MM.1S (cell line): ENCODE data around the gene CALCB.

Source experiments
- DNase-seq: peaks from one replicate; pipeline ENCODE4 v3.0.0-alpha.2; 2015
- H2AFZ ChIP-seq: fragments of 300-600 bp; sonication (generic); 2 replicates; pipeline ENCODE4 v1.6.0; 2016; ENCODE audit warnings: antibody characterized with exemption, low read length
- H3F3A ChIP-seq: fragments of 300-600 bp; sonication (generic); 2 replicates; pipeline ENCODE4 v1.6.1; 2016; ENCODE audit warnings: mild to moderate bottlenecking, antibody characterized with exemption, low read length, moderate library complexity, mixed read lengths; ENCODE audit not compliant: insufficient read depth
- H3K27ac ChIP-seq: fragments of 300-600 bp; sonication (generic); 2 replicates; pipeline ENCODE4 v1.5.1; 2016; ENCODE audit warnings: mild to moderate bottlenecking, low read length
- H3K27me3 ChIP-seq: fragments of 300-600 bp; sonication (generic); replicated peaks from 2 replicates; pipeline ENCODE4 v1.6.0; 2016; ENCODE audit warnings: low read length; ENCODE audit not compliant: insufficient read depth
- H3K36me3 ChIP-seq: fragments of 300-600 bp; sonication (generic); replicated peaks from 2 replicates; pipeline ENCODE4 v1.6.1; 2016; ENCODE audit warnings: mild to moderate bottlenecking, low read length, mixed read lengths; ENCODE audit not compliant: insufficient read depth
- H3K4me1 ChIP-seq: fragments of 300-600 bp; sonication (generic); 2 replicates; pipeline ENCODE4 v1.6.1; 2016; ENCODE audit warnings: low read length, mixed read lengths
- H3K4me2 ChIP-seq: fragments of 300-600 bp; sonication (generic); 2 replicates; pipeline ENCODE4 v1.6.0; 2016; ENCODE audit warnings: low read depth, low read length
- H3K4me3 ChIP-seq: fragments of 300-600 bp; sonication (generic); 2 replicates; pipeline ENCODE4 v1.5.1; 2016; ENCODE audit warnings: low read length, mixed read lengths
- H3K79me2 ChIP-seq: fragments of 300-600 bp; sonication (generic); 2 replicates; pipeline ENCODE4 v1.6.1; 2016; ENCODE audit warnings: mixed run types, low read length, mixed read lengths
- H3K9ac ChIP-seq: fragments of 300-600 bp; sonication (generic); 2 replicates; pipeline ENCODE4 v1.6.1; 2016; ENCODE audit warnings: low read length, mixed read lengths
- H3K9me2 ChIP-seq: fragments of 300-600 bp; sonication (generic); replicated peaks from 2 replicates; pipeline ENCODE4 v1.6.1; 2016; ENCODE audit warnings: mild to moderate bottlenecking, low read length, mixed read lengths; ENCODE audit not compliant: insufficient read depth
- H3K9me3 ChIP-seq: fragments of 300-600 bp; sonication (generic); replicated peaks from 2 replicates; pipeline ENCODE4 v1.6.1; 2016; ENCODE audit warnings: mild to moderate bottlenecking, low read length, mixed read lengths; ENCODE audit not compliant: insufficient read depth
- H4K20me1 ChIP-seq: fragments of 300-600 bp; sonication (generic); 2 replicates; pipeline ENCODE4 v1.6.1; 2016; ENCODE audit warnings: mild to moderate bottlenecking, low read length, moderate library complexity, mixed read lengths; ENCODE audit not compliant: insufficient read depth
- CTCF ChIP-seq: fragments of 300-600 bp; sonication (generic); IDR thresholded peaks from 2 replicates; pipeline ENCODE4 v1.5.1; 2016; ENCODE audit warnings: antibody characterized with exemption, low read length, mixed read lengths
- EZH2 ChIP-seq: fragments of 300-600 bp; sonication (generic); optimal IDR thresholded peaks from 2 replicates; pipeline ENCODE3; 2017; ENCODE audit warnings: low read depth, mild to moderate bottlenecking, antibody characterized with exemption, low read length, mixed read lengths
- EZH2phosphoT487 ChIP-seq: fragments of 300-600 bp; sonication (generic); IDR thresholded peaks from 2 replicates; pipeline ENCODE4 v1.6.1; 2018; ENCODE audit warnings: antibody characterized with exemption, low read length

Gene CALCB

GRCh38 chr11:15114501-15115475 is 41.4 kb downstream of the CALCB start, which contains the start of gene INSC:
INSC (plus strand) TSS chr11:15114923; CDS start chr11:15149175, 34,252 bp downstream.
- peak within 1 kb of the TSS; percentile 71; the same call in 1 of the 2 replicates for H3K27ac ChIP-seq
- H3K9ac ChIP-seq = peak within 1 kb of the TSS; percentile 29; the same call in 1 of the 2 replicates
- H3K9me3 ChIP-seq = no peaks in the 10 kb centered on the region
- H3F3A ChIP-seq = peaks cover 4% of the 10 kb centered on the region; the same call in 1 of the 2 replicates
- TF ChIP-seq EZH2 (no peak), EZH2phosphoT487 (no peak), CTCF (no peak)
- H3K27me3 ChIP-seq = no peaks in the 10 kb centered on the region
- H3K4me1 ChIP-seq = peaks cover 9% of the 10 kb centered on the region
- no peak within 1 kb of the TSS for H3K4me3 ChIP-seq
- H2AFZ ChIP-seq = peak within 1 kb of the TSS; percentile 64
- H3K79me2 ChIP-seq = no peaks in the 10 kb centered on the region
- H3K4me2 ChIP-seq = peak within 1 kb of the TSS; percentile 54
- no peak for DNase-seq
- no peaks in the 10 kb centered on the region for H4K20me1 ChIP-seq
- H3K36me3 ChIP-seq = no peaks in the 10 kb centered on the region
- no peaks in the 10 kb centered on the region for H3K9me2 ChIP-seq

- no peaks in the 10 kb centered on the region for H3K36me3 ChIP-seq
- no peaks in the 10 kb centered on the region for H3K79me2 ChIP-seq
- no peak overlapping the region for H3K4me3 ChIP-seq
- H3K27me3 ChIP-seq = no peaks in the 10 kb centered on the region
- H3K9me2 ChIP-seq = no peaks in the 10 kb centered on the region
- H3K4me2 ChIP-seq = no peak overlapping the region
- no peak overlapping the region for H2AFZ ChIP-seq
- H4K20me1 ChIP-seq = no peaks in the 10 kb centered on the region
- TF ChIP-seq EZH2 (no peak), CTCF (no peak), EZH2phosphoT487 (no peak)
- H3K4me1 ChIP-seq = peaks cover 13% of the 10 kb centered on the region
- H3F3A ChIP-seq = peaks cover 4% of the 10 kb centered on the region; the same call in 1 of the 2 replicates
- DNase-seq = no peak
- H3K27ac ChIP-seq = no peak overlapping the region
- no peak overlapping the region for H3K9ac ChIP-seq
- H3K9me3 ChIP-seq = no peaks in the 10 kb centered on the region
Observed at GRCh38 chr11:15115686-15116085, 42.3 kb downstream of the CALCB start.

GRCh38 chr11:15117751-15118150 is 44.4 kb downstream of the CALCB start:
- Histone ChIP-seq H4K20me1 (no peaks in the 10 kb centered on the region), H3K36me3 (no peaks in the 10 kb centered on the region), H3K4me2 (no peak overlapping the region), H3K9ac (no peak overlapping the region), H3K9me2 (no peaks in the 10 kb centered on the region), H3F3A (peaks cover 4% of the 10 kb centered on the region; the same call in 1 of the 2 replicates), H3K79me2 (no peaks in the 10 kb centered on the region), H2AFZ (no peak overlapping the region), H3K9me3 (no peaks in the 10 kb centered on the region), H3K27me3 (no peaks in the 10 kb centered on the region), H3K4me3 (no peak overlapping the region), H3K27ac (no peak overlapping the region), H3K4me1 (peaks cover 16% of the 10 kb centered on the region)
- TF ChIP-seq EZH2phosphoT487 (no peak), CTCF (no peak), EZH2 (no peak)
- DNase-seq = no peak
